HCT116 (cell line): ENCODE measurements around the gene PI4K2A. TPM values are rescaled to one million over a fixed set of nuclear protein-coding genes. Genes with fewer than 3 reads are reported as not detected.

Experiments
- ATAC-seq: fragments of 200-7000 bp; cut with Tn5 transposase; 2 replicates; pipeline ENCODE4 v1.9.1; 2020; ENCODE audit warnings: mild to moderate bottlenecking, moderate library complexity
- BruUV-seq: library from RNA; stranded (reverse); fragments of 400-500 nt; replicated peaks from 2 replicates; lab custom pipeline; 2021; lab: Mats Ljungman, UMichigan
- CTCF ChIA-PET: fragments of 300-600 bp; sonication (Branson Sonifier 250); formaldehyde crosslinking; loops from one replicate; lab custom pipeline; 2021; ENCODE audit warnings: antibody characterized with exemption; lab: Charles Lee
- POLR2A ChIA-PET: fragments of 300-600, 350-600 bp; sonication (Branson Sonifier 250); formaldehyde crosslinking; loops from one replicate; lab custom pipeline; 2021; ENCODE audit warnings: antibody characterized with exemption; lab: Charles Lee
- RAD21 ChIA-PET, 2 experiments: fragments of 300-600 bp; sonication (Branson Sonifier 250); formaldehyde crosslinking; loops; one replicate each; lab custom pipeline; 2023; ENCODE audit warnings: low total read pairs in 2 of 2; ENCODE audit not compliant: uncharacterized antibody in 2 of 2, unreplicated experiment in 2 of 2, low non-redundant PET in 1 of 2; lab: Charles Lee
- DNase-seq: peaks from one replicate; pipeline ENCODE4 v3.0.0-alpha.2; 2010; ENCODE audit warnings: low read depth, low spot score
- H2AFZ ChIP-seq: fragments of 200-600 bp; shearing (Covaris generic), sonication (generic); 2 replicates; pipeline ENCODE4 v1.6.1; 2017; ENCODE audit warnings: low read depth, mixed run types, mixed read lengths, antibody characterized with exemption, low read length; ENCODE audit not compliant: poor library complexity, severe bottlenecking
- H3K27ac ChIP-seq: 2 replicates; pipeline ENCODE4 v1.5.1; 2012; ENCODE audit warnings: low read depth, low read length
- H3K27me3 ChIP-seq: fragments of 200-600 bp; sonication (generic); 2 replicates; pipeline ENCODE4 v1.6.1; 2016; ENCODE audit warnings: mixed run types, low read length, mixed read lengths; ENCODE audit not compliant: insufficient read depth
- H3K36me3 ChIP-seq, 2 experiments: fragments of 200-500 bp in 1 of 2; fragments of 200-600 bp in 1 of 2; sonication (Bioruptor generic) in 1 of 2; sonication (generic) in 1 of 2; 2 replicates each; pipeline versions ENCODE4 v1.5.1 to v1.6.1; 2014 to 2016; ENCODE audit warnings: low read length in 2 of 2, inconsistent platforms in 1 of 2, mixed read lengths in 1 of 2, mixed run types in 1 of 2; ENCODE audit not compliant: insufficient read depth in 2 of 2, control insufficient read depth in 1 of 2
- H3K4me1 ChIP-seq, 2 experiments: fragments of 200-600 bp in 1 of 2; sonication (generic) in 1 of 2; 2 replicates each; pipeline versions ENCODE4 v1.5.1 to v1.6.1; 2012 to 2017; ENCODE audit warnings: low read length in 2 of 2, inconsistent platforms in 1 of 2, mild to moderate bottlenecking in 1 of 2, mixed read lengths in 1 of 2, mixed run types in 1 of 2, moderate library complexity in 1 of 2; ENCODE audit not compliant: insufficient read depth in 2 of 2, control insufficient read depth in 1 of 2
- H3K4me2 ChIP-seq: fragments of 200-600 bp; sonication (generic); 2 replicates; pipeline ENCODE4 v1.6.1; 2017; ENCODE audit warnings: mixed run types, low read length, mixed read lengths
- H3K4me3 ChIP-seq, 2 experiments: fragments of 200-600 bp in 1 of 2; sonication (generic) in 1 of 2; replicated peaks in 1 of 2; 2 replicates each; pipeline ENCODE4 v1.5.1; 2011 to 2016; ENCODE audit warnings: low read length in 2 of 2, control low read depth in 1 of 2, low read depth in 1 of 2, mild to moderate bottlenecking in 1 of 2, mixed read lengths in 1 of 2, mixed run types in 1 of 2
- H3K79me2 ChIP-seq: fragments of 200-600 bp; sonication (generic); 2 replicates; pipeline ENCODE4 v1.6.1; 2017; ENCODE audit warnings: mild to moderate bottlenecking, mixed run types, low read length, moderate library complexity, mixed read lengths; ENCODE audit not compliant: insufficient read depth
- H3K9ac ChIP-seq: fragments of 200-600 bp; sonication (generic); 2 replicates; pipeline ENCODE4 v1.6.1; 2016; ENCODE audit warnings: low read length, mixed read lengths
- H3K9me2 ChIP-seq: fragments of 200-600 bp; sonication (generic), shearing (Covaris generic); 2 replicates; pipeline ENCODE4 v1.6.1; 2017; ENCODE audit warnings: mixed run types, mild to moderate bottlenecking, moderate library complexity; ENCODE audit not compliant: insufficient read depth
- H3K9me3 ChIP-seq, 2 experiments: fragments of 200-500 bp in 1 of 2; fragments of 200-600 bp in 1 of 2; sonication (Bioruptor generic) in 1 of 2; sonication (generic) in 1 of 2; 2 replicates each; pipeline ENCODE4 v1.6.1; 2014 to 2017; ENCODE audit warnings: low read length in 2 of 2, mixed read lengths in 2 of 2, inconsistent platforms in 1 of 2, low read depth in 1 of 2, mild to moderate bottlenecking in 1 of 2, mixed run types in 1 of 2, moderate library complexity in 1 of 2; ENCODE audit not compliant: control insufficient read depth in 1 of 2, insufficient read depth in 1 of 2
- H4K20me1 ChIP-seq: fragments of 200-600 bp; sonication (generic), shearing (Covaris generic); 2 replicates; pipeline ENCODE4 v1.6.1; 2017; ENCODE audit warnings: mixed run types, mild to moderate bottlenecking, moderate library complexity; ENCODE audit not compliant: insufficient read depth
- EGR1 ChIP-seq: IDR thresholded peaks from 2 replicates; pipeline ENCODE4 v1.6.1; 2012; ENCODE audit warnings: low read depth
- EZH2 ChIP-seq: fragments of 200-600 bp; sonication (generic); IDR thresholded peaks from 2 replicates; pipeline ENCODE4 v1.6.1; 2017; ENCODE audit warnings: antibody characterized with exemption, mixed run types
- RAD21 ChIP-seq: IDR thresholded peaks from 2 replicates; pipeline ENCODE4 v1.6.1; 2012; ENCODE audit warnings: low read depth, mild to moderate bottlenecking
- SRF ChIP-seq: IDR thresholded peaks from 2 replicates; pipeline ENCODE4 v1.6.1; 2012; ENCODE audit warnings: low read depth
- intact Hi-C: fragments of 100-400 bp; cut with micrococcal nuclease; formaldehyde crosslinking; loops from 2 replicates; pipeline ENCODE4 v1.10.0; 2022
- total RNA-seq: library from RNA; stranded (reverse); gene quantifications from one replicate; pipeline ENCODE4 v1.2.1, GENCODE V29; 2021; ENCODE audit not compliant: unreplicated experiment
- TF ChIP-seq, protein P1 (sequence below): IDR thresholded peaks from 2 replicates; pipeline ENCODE4 v1.6.1; 2012

PI4K2A gene
- total RNA-seq, 1 experiment from 2014 or later, result 20.0 TPM

DNA sequence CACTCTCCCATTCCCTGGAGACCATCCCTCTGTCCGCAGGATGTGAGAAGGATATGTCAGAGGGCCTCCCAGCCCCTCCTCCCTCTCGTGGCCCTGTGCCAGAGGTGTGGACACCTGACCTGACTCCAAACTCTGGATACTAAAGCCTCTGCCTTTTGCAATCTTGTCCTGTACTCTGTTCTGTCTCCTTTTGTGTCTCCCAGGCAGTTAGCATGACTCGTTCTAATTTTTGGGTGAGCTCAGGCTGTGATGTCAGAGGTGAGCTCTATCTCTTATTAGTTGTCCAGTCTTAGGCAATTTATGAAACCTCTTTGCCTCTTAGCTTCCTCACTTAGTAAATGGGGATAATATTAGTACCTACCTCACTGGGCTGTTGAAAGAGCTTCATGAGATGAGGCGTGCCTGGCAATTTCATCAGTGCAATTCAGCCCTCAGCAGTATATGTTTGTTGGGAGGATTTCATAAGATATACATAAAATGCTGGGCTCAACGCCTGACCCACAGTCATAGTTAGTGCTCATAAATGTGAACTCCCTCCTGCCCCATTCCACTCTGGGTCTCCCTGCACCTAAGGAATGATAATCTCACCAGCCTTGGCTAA lies 84.0 kb downstream of the PI4K2A start:
- no peaks in the 10 kb centered on the region for H3K27me3 ChIP-seq
- H3K9me3 ChIP-seq, result no peaks in the 10 kb centered on the region
- TF ChIP-seq SRF (no peak), EZH2 (no peak), EGR1 (no peak), RAD21 (no peak)
- TF ChIP-seq, protein P1, sequence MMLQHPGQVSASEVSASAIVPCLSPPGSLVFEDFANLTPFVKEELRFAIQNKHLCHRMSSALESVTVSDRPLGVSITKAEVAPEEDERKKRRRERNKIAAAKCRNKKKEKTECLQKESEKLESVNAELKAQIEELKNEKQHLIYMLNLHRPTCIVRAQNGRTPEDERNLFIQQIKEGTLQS, result no peak
- no peaks in the 10 kb centered on the region for H4K20me1 ChIP-seq
- H2AFZ ChIP-seq, result no peak overlapping the region
- CTCF ChIA-PET, result interaction anchor here (0.9 to 3.2 kb wide), 7 partner anchors 11 to 23 kb away, joined by 3 to 18 read pairs (median 7); partner anchors contain the start of gene MARVELD1
- no peak overlapping the region for H3K27ac ChIP-seq
- no peaks in the 10 kb centered on the region for H3K79me2 ChIP-seq
- intact Hi-C loops, result no loop called here
- BruUV-seq, result no TSS peak
- DNase-seq (no peak), ATAC-seq (0 out of 2 replicates have a peak, but pooled peaks have one; percentile 17)
- H3K4me3 ChIP-seq, result no peak overlapping the region
- no peaks in the 10 kb centered on the region for H3K9me2 ChIP-seq
- POLR2A ChIA-PET, result interaction anchor here (2.1 kb wide), 1 partner anchor 10 kb away, joined by 12 read pairs; the partner anchor contains the start of gene MARVELD1
- peaks cover 7 to 16% of the 10 kb centered on the region in 2 experiments for H3K4me1 ChIP-seq
- no peak overlapping the region for H3K9ac ChIP-seq
- RAD21 ChIA-PET, result interaction anchor here (0.6 to 1.6 kb wide), 3 partner anchors 11 to 111 kb away, joined by 3 to 6 read pairs (median 3); no protein-coding TSS in a partner anchor
- no peak overlapping the region for H3K4me2 ChIP-seq
- H3K36me3 ChIP-seq, result no peaks in the 10 kb centered on the region

Other genes starting within 250 kb of the PI4K2A start
- gene RRP12, start 239.3 kb upstream of the PI4K2A start, total RNA-seq, result 67.0 TPM
- 497 TPM for gene PGAM1, start 214.5 kb upstream of the PI4K2A start, total RNA-seq
- 38.9 TPM for gene EXOSC1, start 194.7 kb upstream of the PI4K2A start, total RNA-seq
- 34.0 TPM for gene ZDHHC16, start 194.5 kb upstream of the PI4K2A start, total RNA-seq
- 101 TPM for gene MMS19, start 142.2 kb upstream of the PI4K2A start, total RNA-seq
- 12.8 TPM for gene UBTD1, start 141.7 kb upstream of the PI4K2A start, total RNA-seq
- gene ANKRD2, start 67.9 kb upstream of the PI4K2A start, total RNA-seq, result 0.15 TPM
- 1.6 TPM for gene HOGA1, start 56.3 kb upstream of the PI4K2A start, total RNA-seq
- 0.32 TPM for gene C10orf62, start 51.0 kb upstream of the PI4K2A start, total RNA-seq
- 8.0 TPM for gene MORN4, start 7.2 kb upstream of the PI4K2A start, total RNA-seq
- 26.7 TPM for gene AVPI1, start 46.6 kb downstream of the PI4K2A start, total RNA-seq
- 36.1 TPM for gene MARVELD1, start 73.1 kb downstream of the PI4K2A start, total RNA-seq
- 28.4 TPM for gene ZFYVE27, start 96.5 kb downstream of the PI4K2A start, total RNA-seq
- not detected for gene SFRP5, start 131.3 kb downstream of the PI4K2A start, total RNA-seq
- gene GOLGA7B, start 209.2 kb downstream of the PI4K2A start, total RNA-seq, result 1.0 TPM